DND-41 (cell line): Measurements from ENCODE around the gene MAD2L2.

Experiments used
- CTCF ChIP-seq: IDR thresholded peaks from 2 replicates; pipeline ENCODE4 v1.5.1; 2012; ENCODE audit warnings: borderline replicate concordance, low read length, moderate library complexity, mild to moderate bottlenecking; ENCODE audit not compliant: poor library complexity, severe bottlenecking; ENCODE audit errors: extremely low read depth
- EZH2 ChIP-seq: IDR thresholded peaks from 3 replicates; pipeline ENCODE4 v1.6.1; 2012; ENCODE audit warnings: borderline replicate concordance, low read depth, mild to moderate bottlenecking, moderate library complexity, low read length, inconsistent platforms; ENCODE audit not compliant: severe bottlenecking

GRCh38 chr1:11695861-11696260 lies 14.9 kb upstream of the MAD2L2 start:
- no peak for TF ChIP-seq CTCF
- no peak for TF ChIP-seq EZH2
